HepG2 (cell line): ENCODE data around the gene RBCK1. TPM values are rescaled to one million over a fixed set of nuclear protein-coding genes. Genes with fewer than 3 reads are reported as not detected.

ENCODE experiments used
- AKAP8 ChIP-seq: sonication (generic); formaldehyde crosslinking; IDR thresholded peaks from 2 replicates; pipeline ENCODE4 v1.5.1; 2020; ENCODE audit warnings: mild to moderate bottlenecking, missing genetic modification reagents
- AKNA ChIP-seq: sonication (generic); formaldehyde crosslinking; IDR thresholded peaks from 2 replicates; pipeline ENCODE4 v1.4.0; 2020; ENCODE audit warnings: missing genetic modification reagents, borderline replicate concordance
- ARNT2 ChIP-seq: sonication (generic); formaldehyde crosslinking; IDR thresholded peaks from 2 replicates; pipeline ENCODE4 v1.8.0; 2022; ENCODE audit warnings: mild to moderate bottlenecking, low read depth, missing genetic modification reagents, moderate library complexity
- FUBP1 ChIP-seq: sonication (generic); formaldehyde crosslinking; IDR thresholded peaks from 2 replicates; pipeline ENCODE4 v1.5.1; 2020; ENCODE audit warnings: missing genetic modification reagents, mild to moderate bottlenecking, borderline replicate concordance
- PREB ChIP-seq: sonication (generic); formaldehyde crosslinking; IDR thresholded peaks from 2 replicates; pipeline ENCODE4 v1.4.0; 2020; ENCODE audit warnings: missing genetic modification reagents
- REST ChIP-seq, 2 experiments: IDR thresholded peaks; 2 replicates each; pipeline ENCODE4 v1.6.1; 2011 to 2012; ENCODE audit warnings: low read length in 2 of 2, borderline replicate concordance in 1 of 2, low read depth in 1 of 2, mild to moderate bottlenecking in 1 of 2, moderate library complexity in 1 of 2
- SRSF1 ChIP-seq: fragments of 200-400 bp; formaldehyde crosslinking; optimal IDR thresholded peaks from 2 replicates; pipeline ENCODE3; 2017; ENCODE audit warnings: mild to moderate bottlenecking, low read depth, low read length, moderate library complexity
- ZNF10 ChIP-seq: sonication (generic); formaldehyde crosslinking; IDR thresholded peaks from 2 replicates; pipeline ENCODE4 v1.4.0; 2020; ENCODE audit warnings: mild to moderate bottlenecking, low read depth, missing genetic modification reagents, borderline replicate concordance
- ZNF350 ChIP-seq: sonication (generic); formaldehyde crosslinking; IDR thresholded peaks from 2 replicates; pipeline ENCODE4 v1.4.0; 2020; ENCODE audit warnings: mild to moderate bottlenecking, low read depth, missing genetic modification reagents, borderline replicate concordance
- ZNF468 ChIP-seq: sonication (generic); formaldehyde crosslinking; IDR thresholded peaks from 2 replicates; pipeline ENCODE4 v1.8.0; 2022; ENCODE audit warnings: mild to moderate bottlenecking, moderate library complexity, missing genetic modification reagents
- ZNF503 ChIP-seq: sonication (generic); formaldehyde crosslinking; IDR thresholded peaks from 2 replicates; pipeline ENCODE4 v1.4.0; 2020; ENCODE audit warnings: missing genetic modification reagents
- ZNF883 ChIP-seq: sonication (generic); formaldehyde crosslinking; IDR thresholded peaks from 2 replicates; pipeline ENCODE4 v1.5.1; 2020; ENCODE audit warnings: mild to moderate bottlenecking, missing genetic modification reagents; ENCODE audit errors: not compliant biosample characterization
- polyA plus RNA-seq, 8 experiments: library from polyadenylated mRNA; depleted of rRNA in 3 of 8; stranded (reverse) in 7 of 8; unstranded in 1 of 8; fragments of >200 nt; fragmentation: Illumina TruSeq in 4 of 8; extraction: Trizol in 4 of 8; gene quantifications; 2 replicates each; pipeline versions ENCODE4 v1.2.1 to v1.2.3, GENCODE V29; 2011 to 2016; ENCODE audit warnings: low read depth in 4 of 8, missing spikeins in 1 of 8, mixed read lengths in 1 of 8; ENCODE audit not compliant: insufficient read depth in 1 of 8
- total RNA-seq, 5 experiments: library from RNA; depleted of rRNA; stranded (reverse); fragments of >200 nt; fragmentation: Illumina TruSeq; extraction: Trizol; gene quantifications; 2 replicates each; pipeline ENCODE4 v1.2.3, GENCODE V29; 2016; ENCODE audit warnings: low read depth in 1 of 5

The RBCK1 gene
- total and polyA plus RNA-seq, 2 of the 13 experiments (the other 11 are each of a cell fraction or from before 2014, with no cell fraction given) = 149 to 215 TPM

- TF ChIP-seq FUBP1 (CRISPR knock-in tag) (peak; percentile 7; the same call in 1 of the 2 replicates), ZNF350 (CRISPR knock-in tag) (peak; percentile 89), PREB (no peak), AKAP8 (peak; percentile 96), ZNF883 (CRISPR knock-in tag) (no peak), REST (IDR thresholded peaks at IDR 0.05; ENCODE audit: borderline replicate concordance in 1 of 2, low read depth in 1 of 2, low read length in 2 of 2) (no peak), ARNT2 (CRISPR knock-in tag) (peak; percentile 90), SRSF1 (peak; percentile 46), ZNF468 (CRISPR knock-in tag) (peak; percentile 81; the same call in 1 of the 2 replicates), ZNF503 (CRISPR knock-in tag) (no peak), ZNF10 (CRISPR knock-in tag) (no peak), AKNA (CRISPR knock-in tag) (no peak)
Observed at GRCh38 chr20:431012-431904, 23.2 kb downstream of the RBCK1 start (continued).
